ENCODE measurements around the gene CYP1A1. TPM values are rescaled to one million over a fixed set of nuclear protein-coding genes. Genes with fewer than 3 reads are reported as not detected.
A peak's percentile ranks its signal among the peaks of the same experiment; 100 is the strongest.

The CYP1A1 gene, protein sequence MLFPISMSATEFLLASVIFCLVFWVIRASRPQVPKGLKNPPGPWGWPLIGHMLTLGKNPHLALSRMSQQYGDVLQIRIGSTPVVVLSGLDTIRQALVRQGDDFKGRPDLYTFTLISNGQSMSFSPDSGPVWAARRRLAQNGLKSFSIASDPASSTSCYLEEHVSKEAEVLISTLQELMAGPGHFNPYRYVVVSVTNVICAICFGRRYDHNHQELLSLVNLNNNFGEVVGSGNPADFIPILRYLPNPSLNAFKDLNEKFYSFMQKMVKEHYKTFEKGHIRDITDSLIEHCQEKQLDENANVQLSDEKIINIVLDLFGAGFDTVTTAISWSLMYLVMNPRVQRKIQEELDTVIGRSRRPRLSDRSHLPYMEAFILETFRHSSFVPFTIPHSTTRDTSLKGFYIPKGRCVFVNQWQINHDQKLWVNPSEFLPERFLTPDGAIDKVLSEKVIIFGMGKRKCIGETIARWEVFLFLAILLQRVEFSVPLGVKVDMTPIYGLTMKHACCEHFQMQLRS
- total RNA-seq, result 1 to 10 TPM in 2 of 8 experiments, under 1 TPM in 5, not detected in 1; 0.21 to 3.8 (median 0.73) TPM

DNA sequence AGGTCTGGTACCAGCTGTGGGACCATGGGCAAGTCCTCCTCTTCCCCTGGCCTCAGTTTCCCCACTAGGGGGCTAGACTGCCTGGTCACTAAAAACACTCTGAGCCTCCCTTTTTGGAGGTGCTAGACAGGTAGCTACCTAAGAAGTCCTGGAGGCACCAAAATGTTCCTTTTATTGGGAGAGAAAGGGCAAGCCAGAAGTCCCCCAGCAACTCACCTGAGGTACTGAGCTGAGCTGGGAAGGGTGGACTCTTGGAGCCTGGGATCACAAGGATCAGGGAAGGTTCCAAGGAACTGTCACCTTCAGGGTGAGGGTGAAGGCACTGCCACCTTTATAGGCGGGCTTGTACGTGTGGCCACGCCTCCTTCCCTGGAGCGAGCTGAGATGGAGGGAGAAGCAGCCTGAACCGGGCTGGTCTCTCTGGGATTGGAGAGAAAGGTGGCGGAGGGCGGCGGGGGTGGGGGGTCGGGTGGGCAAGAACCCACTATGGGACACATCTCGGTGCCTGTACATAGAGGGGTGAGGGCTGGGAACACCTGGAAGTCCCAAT lies at the start of gene CYP1A1:
Gene CYP1A1, minus strand, starts transcription at position 304 of the 550 bp plus-strand sequence. CDS start 2,431 bp downstream, outside the sequence.
- peak within 1 kb of the TSS; percentile 33 to 46 (median 36) for H3K4me3 ChIP-seq
- ATAC-seq (replicated peaks in 6 of 8), result peak; percentile 37 to 66 (median 50)
- H3K27ac ChIP-seq, result peak within 1 kb of the TSS; percentile 40 to 80
- in situ Hi-C loops (cut with MboI; ENCODE audit: low pct_unique_long_range_greater_than_20kb in 2 of 9, low sequenced_read_pairs in 9 of 9, unreplicated experiment in 9 of 9), result no loop called here
- 40% methylated on average over 1 of the region's 10 CpGs; no CpG with 5 or more reads in 9 of the 10 experiments for WGBS, 10 experiments
- H3K4me1 ChIP-seq (replicated peaks in 1 of 2), result peaks cover 0 to 4% of the 10 kb centered on the region in 2 donors

DNA sequence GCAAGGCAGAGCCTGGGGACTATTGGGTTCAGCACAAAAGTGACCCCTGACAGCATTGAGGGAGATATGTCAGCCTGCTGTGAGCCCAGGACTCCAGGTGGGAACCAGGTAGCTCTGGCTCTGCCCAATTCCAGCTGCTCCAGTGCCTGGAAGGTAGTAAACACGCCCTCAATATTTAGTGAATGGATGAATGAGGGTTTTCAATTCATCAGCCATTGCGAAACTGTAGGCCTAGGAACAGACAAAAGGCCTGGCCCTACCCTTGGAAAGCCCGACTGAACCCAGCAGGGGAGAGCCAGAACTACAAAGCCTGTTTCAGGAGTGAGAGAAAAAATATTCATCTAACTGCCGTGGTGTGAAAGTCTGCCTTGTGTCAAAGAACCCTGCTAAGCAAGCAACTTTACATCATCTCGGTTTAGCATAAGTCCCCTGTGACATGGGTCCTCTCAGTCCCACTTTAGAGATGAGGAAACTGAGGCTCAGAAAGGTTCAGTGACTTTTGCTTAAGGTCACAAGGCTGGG lies 48.5 kb upstream of the CYP1A1 start:
- peaks cover 28 to 32% of the 10 kb centered on the region in 2 donors for H3K4me1 ChIP-seq (replicated peaks in 1 of 2)
- no peak overlapping the region for H3K4me3 ChIP-seq
- in situ Hi-C loops (cut with MboI; ENCODE audit: low pct_unique_long_range_greater_than_20kb in 2 of 9, low sequenced_read_pairs in 9 of 9, unreplicated experiment in 9 of 9), result loop anchor here in 5 of 9 experiments (10.0 to 25.0 kb wide), 5 partner anchors 136 to 386 kb away; partner anchors contain the start of genes COX5A (in 1 of the 5) and RPP25 (in 1 of the 5)
- 17 to 57% (median 39%) methylated on average over 1 to 5 of the region's 5 CpGs; no CpG with 5 or more reads in 1 of the 10 experiments for WGBS, 10 experiments
- no peak overlapping the region for H3K27ac ChIP-seq
- ATAC-seq (replicated peaks in 6 of 8), result peak in 2 of 8 experiments; percentile 1 to 3

DNA sequence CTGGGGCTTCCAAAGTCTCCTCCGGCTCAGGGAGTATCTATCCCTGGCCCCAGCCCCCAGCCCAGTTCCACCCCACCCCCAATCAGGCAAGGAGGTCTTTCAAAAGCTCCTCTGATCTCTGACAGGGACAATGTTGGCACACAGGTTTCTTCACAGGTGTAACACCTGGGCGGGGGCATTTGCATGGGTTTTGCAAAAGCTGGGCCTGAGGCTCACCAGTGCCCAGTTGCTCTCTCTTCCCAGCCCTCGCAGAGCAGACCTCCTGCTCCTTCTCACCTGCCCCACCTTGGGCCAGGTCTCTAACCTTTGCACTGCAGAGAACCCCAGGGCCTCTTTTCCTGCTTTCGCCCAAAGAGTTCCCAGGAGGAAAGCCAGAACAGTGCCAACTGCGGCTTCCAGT lies 48.0 kb upstream of the CYP1A1 start:
- H3K4me3 ChIP-seq, result no peak overlapping the region
- in situ Hi-C loops (cut with MboI; ENCODE audit: low pct_unique_long_range_greater_than_20kb in 2 of 9, low sequenced_read_pairs in 9 of 9, unreplicated experiment in 9 of 9), result loop anchor here in 5 of 9 experiments (10.0 to 25.0 kb wide), 5 partner anchors 136 to 386 kb away; partner anchors contain the start of genes COX5A (in 1 of the 5) and RPP25 (in 1 of the 5)
- H3K27ac ChIP-seq, result no peak overlapping the region
- 40 to 83% (median 75%) methylated on average over 1 to 2 of the region's 5 CpGs; no CpG with 5 or more reads in 5 of the 10 experiments for WGBS, 10 experiments
- H3K4me1 ChIP-seq (replicated peaks in 1 of 2), result peaks cover 30 to 32% of the 10 kb centered on the region in 2 donors
- no peak for ATAC-seq (replicated peaks in 6 of 8)

DNA sequence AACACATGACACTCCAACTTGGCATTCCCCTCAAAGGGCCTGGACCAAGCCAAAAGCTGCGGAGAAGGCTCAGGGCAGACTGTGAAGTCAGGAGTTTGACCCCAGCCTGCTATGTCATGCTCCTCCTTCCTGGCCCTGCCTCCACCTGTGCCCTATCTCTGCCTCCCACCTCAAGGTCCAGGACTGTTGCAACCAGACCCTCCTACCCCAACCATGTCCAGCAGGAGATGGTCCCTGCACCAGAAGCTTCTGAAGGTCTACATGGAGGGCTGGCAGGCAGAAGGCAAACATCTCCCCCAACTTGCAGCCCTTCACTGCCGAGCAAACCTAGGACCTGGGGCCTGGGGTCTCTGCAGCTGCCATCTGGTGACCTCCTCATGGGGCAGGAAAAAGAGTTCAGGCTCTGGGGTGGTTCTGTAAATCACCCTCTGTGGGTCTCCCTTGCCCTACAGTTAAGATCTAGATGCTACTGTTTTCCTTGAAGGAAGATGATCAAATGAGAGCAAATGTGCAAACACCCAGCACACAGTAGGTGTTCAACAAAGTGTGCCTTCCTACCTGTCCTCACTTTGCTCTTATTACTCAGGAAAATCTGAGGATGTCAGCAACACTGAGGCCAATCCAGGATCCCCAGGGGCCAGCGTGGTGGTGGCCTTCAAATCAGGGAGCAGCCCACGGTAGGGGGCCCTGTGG lies 45.0 kb upstream of the CYP1A1 start:
- Histone ChIP-seq H3K4me1 (replicated peaks in 1 of 2) (peaks cover 15 to 17% of the 10 kb centered on the region in 2 donors), H3K27ac (no peak overlapping the region), H3K4me3 (no peak overlapping the region)
- in situ Hi-C loops (cut with MboI; ENCODE audit: low pct_unique_long_range_greater_than_20kb in 2 of 9, low sequenced_read_pairs in 9 of 9, unreplicated experiment in 9 of 9), result loop anchor here in 5 of 9 experiments (10.0 to 25.0 kb wide), 5 partner anchors 133 to 383 kb away; partner anchors contain the start of genes COX5A (in 1 of the 5) and RPP25 (in 1 of the 5)
- 20 to 86% (median 57%) methylated on average over 1 to 2 of the region's 4 CpGs; no CpG with 5 or more reads in 5 of the 10 experiments for WGBS, 10 experiments
- ATAC-seq (replicated peaks in 6 of 8), result no peak

DNA sequence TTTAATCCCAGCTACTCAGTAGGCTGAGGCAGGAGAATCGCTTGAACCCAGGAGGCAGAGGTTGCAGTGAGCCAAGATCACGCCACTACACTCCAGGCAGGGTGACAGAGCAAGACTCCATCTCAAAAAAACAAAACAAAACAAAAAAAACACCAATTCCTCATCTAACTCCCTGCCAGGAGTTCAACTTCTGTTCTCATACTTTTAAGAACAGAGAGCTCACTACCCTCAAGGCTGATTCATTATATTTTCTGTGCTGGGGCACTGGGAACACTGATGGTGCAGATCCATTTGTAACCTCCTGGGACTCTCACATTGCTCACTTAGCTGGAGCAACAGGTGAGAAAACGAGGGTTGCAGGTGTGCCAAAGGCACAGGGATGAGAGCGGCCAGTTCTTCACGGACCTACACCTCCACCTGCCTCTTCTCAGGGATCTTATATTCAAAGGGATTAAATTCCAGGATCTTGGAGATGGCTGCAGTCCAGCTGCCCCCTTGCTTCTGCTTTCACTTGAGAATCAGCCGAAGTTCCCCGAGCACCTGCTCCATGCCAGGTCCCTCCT lies 44.2 kb upstream of the CYP1A1 start:
- no peak overlapping the region for H3K27ac ChIP-seq
- in situ Hi-C loops (cut with MboI; ENCODE audit: low pct_unique_long_range_greater_than_20kb in 2 of 9, low sequenced_read_pairs in 9 of 9, unreplicated experiment in 9 of 9), result loop anchor here in 8 of 9 experiments (10.0 to 25.0 kb wide), 7 partner anchors 125 to 382 kb away; partner anchors contain the start of genes COX5A (in 1 of the 8) and RPP25 (in 1 of the 8)
- no peak for ATAC-seq (replicated peaks in 6 of 8)
- peaks cover 15 to 17% of the 10 kb centered on the region in 2 donors for H3K4me1 ChIP-seq (replicated peaks in 1 of 2)
- no peak overlapping the region for H3K4me3 ChIP-seq
- WGBS, 10 experiments, result 22 to 100% (median 48%) methylated on average over 1 to 6 of the region's 7 CpGs; no CpG with 5 or more reads in 3 of the 10 experiments

DNA sequence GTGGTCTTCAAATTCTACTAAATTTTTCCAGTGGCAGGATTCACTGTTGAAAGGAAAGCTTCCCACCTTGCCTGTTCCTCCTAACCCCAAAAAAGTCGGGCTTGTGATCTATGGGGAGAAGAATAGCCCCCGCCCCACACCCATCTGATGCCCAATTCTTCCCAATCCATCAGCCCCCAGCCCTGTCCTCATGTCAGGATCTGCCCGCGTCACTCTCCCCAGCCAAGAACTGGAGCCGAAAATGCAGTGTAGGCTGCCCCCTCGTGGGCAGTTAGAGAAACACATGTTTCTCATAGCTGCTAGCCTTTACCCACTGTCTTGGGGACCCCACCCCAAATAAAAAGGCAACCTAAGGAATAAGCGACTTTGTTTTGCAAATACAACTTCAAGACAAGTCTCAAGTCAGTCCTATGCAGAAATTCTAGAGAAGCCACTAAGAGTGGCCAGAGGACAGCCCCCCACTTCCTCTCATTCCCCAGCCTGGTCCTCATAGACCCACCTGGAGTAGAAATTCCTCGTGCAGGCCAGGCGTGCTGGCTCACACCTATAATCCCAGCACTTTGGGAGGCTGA lies 43.5 kb upstream of the CYP1A1 start:
- WGBS, 10 experiments, result 0 to 11% (median 4%) methylated on average over 1 to 7 of the region's 9 CpGs; no CpG with 5 or more reads in 4 of the 10 experiments
- H3K4me1 ChIP-seq (replicated peaks in 1 of 2), result peaks cover 15 to 17% of the 10 kb centered on the region in 2 donors
- in situ Hi-C loops (cut with MboI; ENCODE audit: low pct_unique_long_range_greater_than_20kb in 2 of 9, low sequenced_read_pairs in 9 of 9, unreplicated experiment in 9 of 9), result loop anchor here in 7 of 9 experiments (10.0 to 25.0 kb wide), 5 partner anchors 124 to 382 kb away; partner anchors contain the start of gene COX5A (in 1 of the 7)
- peak; percentile 20 to 61 (median 48) for ATAC-seq (replicated peaks in 6 of 8)
- no peak overlapping the region for H3K27ac ChIP-seq
- no peak overlapping the region for H3K4me3 ChIP-seq

DNA sequence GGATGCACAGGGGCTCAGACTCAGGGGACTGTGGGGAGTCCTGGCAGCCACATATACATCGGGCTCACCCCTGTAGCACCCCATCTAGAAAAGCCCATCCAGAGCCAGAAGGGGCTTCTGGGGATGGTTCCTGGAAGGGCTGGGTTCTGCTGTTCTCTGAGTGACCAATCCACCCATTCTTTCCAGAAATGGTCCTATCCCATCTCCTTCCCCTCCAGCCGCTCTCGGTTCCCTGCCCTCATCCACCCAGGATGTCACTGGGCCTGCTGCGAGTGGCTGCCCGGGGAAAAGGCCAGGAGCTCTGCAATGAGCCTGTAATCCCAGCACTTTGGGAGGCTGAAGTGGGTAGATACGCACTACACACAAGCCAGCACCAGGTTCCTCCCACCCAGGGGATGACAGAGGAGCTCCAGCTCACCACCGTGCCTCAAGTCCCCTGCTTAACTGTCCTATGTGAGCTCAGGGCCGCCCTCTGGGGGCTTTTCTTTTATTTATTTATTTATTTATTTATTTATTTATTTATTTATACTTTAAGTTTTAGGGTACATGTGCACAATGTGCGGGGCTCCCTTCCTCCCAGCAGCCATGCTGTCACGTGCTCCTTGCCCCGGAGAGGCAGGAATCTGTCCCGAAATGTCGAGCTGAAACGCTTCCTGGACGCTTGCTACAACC lies 42.9 kb upstream of the CYP1A1 start:
- in situ Hi-C loops (cut with MboI; ENCODE audit: low pct_unique_long_range_greater_than_20kb in 2 of 9, low sequenced_read_pairs in 9 of 9, unreplicated experiment in 9 of 9), result loop anchor here in 7 of 9 experiments (10.0 to 25.0 kb wide), 5 partner anchors 123 to 381 kb away; partner anchors contain the start of gene COX5A (in 1 of the 7)
- 0 to 46% (median 12%) methylated on average over 2 to 11 of the region's 15 CpGs; no CpG with 5 or more reads in 5 of the 10 experiments for WGBS, 10 experiments
- ATAC-seq (replicated peaks in 6 of 8), result peak in 5 of 8 experiments; percentile 1 to 7 (median 4)

DNA sequence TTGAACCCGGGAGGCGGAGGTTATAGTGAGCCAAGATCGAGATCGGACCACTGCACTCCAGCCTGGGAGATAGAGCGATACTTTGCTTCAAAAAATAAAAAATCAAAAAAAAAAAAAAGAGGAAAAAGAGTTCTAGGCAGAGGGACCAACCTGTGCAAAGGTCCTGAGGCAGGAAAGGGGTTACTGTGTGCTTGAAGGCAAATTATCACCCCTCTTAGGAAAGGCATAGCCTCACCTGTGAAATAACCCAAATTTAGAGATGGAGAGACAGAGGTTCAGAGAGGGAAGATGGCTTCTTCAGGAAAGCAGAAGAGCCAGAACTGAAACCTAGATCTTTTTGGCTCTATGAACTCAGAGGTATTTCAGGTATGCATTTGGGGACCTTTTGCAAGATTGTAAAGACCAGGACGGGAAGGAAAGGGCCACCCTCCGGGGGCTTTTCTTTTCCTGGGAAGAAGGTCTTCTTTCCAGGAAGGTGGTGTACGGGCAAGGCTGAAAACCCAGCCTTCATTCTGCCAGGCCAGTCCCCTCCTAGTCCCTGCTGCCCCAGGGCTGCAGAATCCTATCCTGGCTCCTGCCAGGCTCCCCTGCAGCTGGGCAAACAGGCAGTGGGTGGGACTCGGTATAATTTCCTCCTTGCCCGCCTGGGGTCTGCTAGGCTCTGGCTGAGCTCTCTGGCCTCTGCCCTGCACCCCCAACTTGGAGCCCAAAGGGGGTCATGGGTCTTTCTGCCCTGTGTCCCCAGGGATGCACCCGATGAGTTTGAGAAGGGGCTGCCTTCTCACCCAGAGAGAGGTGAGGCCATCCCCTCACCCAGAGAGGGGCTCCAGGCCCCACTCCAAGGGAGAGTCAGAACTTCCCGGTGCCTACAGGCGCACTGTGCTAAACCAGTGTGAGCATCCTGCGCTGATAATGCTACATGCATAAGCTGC lies 42.1 kb upstream of the CYP1A1 start:
- Histone ChIP-seq H3K4me3 (no peak overlapping the region), H3K4me1 (replicated peaks in 1 of 2) (peaks cover 9 to 12% of the 10 kb centered on the region in 2 donors), H3K27ac (no peak overlapping the region)
- 32 to 92% (median 87%) methylated on average over 2 to 8 of the region's 14 CpGs; no CpG with 5 or more reads in 1 of the 10 experiments for WGBS, 10 experiments
- in situ Hi-C loops (cut with MboI; ENCODE audit: low pct_unique_long_range_greater_than_20kb in 2 of 9, low sequenced_read_pairs in 9 of 9, unreplicated experiment in 9 of 9), result loop anchor here in 7 of 9 experiments (10.0 to 25.0 kb wide), 5 partner anchors 123 to 380 kb away; partner anchors contain the start of gene COX5A (in 1 of the 7)
- no peak for ATAC-seq (replicated peaks in 6 of 8)

More for the DNA sequence above, 42.9 kb upstream of the CYP1A1 start:
- no peak overlapping the region for H3K27ac ChIP-seq
- peaks cover 11 to 12% of the 10 kb centered on the region in 2 donors for H3K4me1 ChIP-seq (replicated peaks in 1 of 2)
- H3K4me3 ChIP-seq, result no peak overlapping the region

DNA sequence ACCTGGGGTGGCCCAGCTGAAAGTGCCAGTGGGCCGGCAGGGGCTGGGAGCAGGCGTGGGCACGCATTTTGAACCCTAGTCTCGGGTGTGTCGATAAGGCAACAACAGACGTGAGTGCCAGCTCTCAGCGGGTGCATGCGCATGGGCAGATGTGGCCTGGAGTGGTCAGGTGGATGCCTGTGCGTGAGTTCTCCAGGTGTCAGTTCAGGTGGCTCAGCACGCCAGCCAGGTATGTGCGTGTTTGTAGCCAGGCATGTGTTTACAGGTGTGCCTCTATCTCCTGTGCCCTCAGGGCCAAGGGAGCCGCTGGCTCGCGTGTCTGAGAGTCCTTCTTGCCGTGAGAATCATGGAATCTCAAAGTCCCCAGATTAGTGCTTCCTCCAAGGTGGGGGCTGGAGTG lies 38.1 kb upstream of the CYP1A1 start:
- ATAC-seq (replicated peaks in 6 of 8), result peak in 1 of 8 experiments; percentile 10
- in situ Hi-C loops (cut with MboI; ENCODE audit: low pct_unique_long_range_greater_than_20kb in 2 of 9, low sequenced_read_pairs in 9 of 9, unreplicated experiment in 9 of 9), result loop anchor here in 7 of 9 experiments (10.0 to 25.0 kb wide), 5 partner anchors 119 to 376 kb away; partner anchors contain the start of gene COX5A (in 1 of the 7)

DNA sequence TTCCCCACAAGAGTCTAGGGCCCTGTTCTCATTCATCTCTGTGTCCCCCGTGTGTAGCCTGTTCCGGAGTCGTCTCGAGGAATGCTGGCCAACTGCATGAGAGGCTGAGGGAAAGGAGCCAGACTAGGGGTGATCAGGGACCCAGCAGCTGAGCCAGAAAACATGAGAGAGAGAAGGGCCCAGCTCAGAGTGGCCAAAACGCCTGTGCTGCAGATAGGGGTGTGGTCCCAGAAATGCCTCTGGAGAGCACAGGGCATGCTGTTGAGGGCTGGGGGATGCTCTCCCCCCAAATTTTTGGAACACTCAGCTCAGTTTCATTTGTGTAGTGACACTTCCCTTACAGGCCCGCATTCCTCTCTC lies 37.4 kb upstream of the CYP1A1 start:
- H3K4me3 ChIP-seq, result no peak overlapping the region
- in situ Hi-C loops (cut with MboI; ENCODE audit: low pct_unique_long_range_greater_than_20kb in 2 of 9, low sequenced_read_pairs in 9 of 9, unreplicated experiment in 9 of 9), result loop anchor here in 7 of 9 experiments (10.0 to 25.0 kb wide), 5 partner anchors 118 to 375 kb away; partner anchors contain the start of gene COX5A (in 1 of the 7)
- H3K27ac ChIP-seq, result no peak overlapping the region
- WGBS, 10 experiments, result 57 to 80% (median 70%) methylated on average over 1 to 2 of the region's 6 CpGs; no CpG with 5 or more reads in 5 of the 10 experiments
- peak in 1 of 8 experiments; percentile 8 for ATAC-seq (replicated peaks in 6 of 8)
- H3K4me1 ChIP-seq (replicated peaks in 1 of 2), result no peaks in the 10 kb centered on the region

More for the DNA sequence above, 38.1 kb upstream of the CYP1A1 start:
- Histone ChIP-seq H3K27ac (no peak overlapping the region), H3K4me1 (replicated peaks in 1 of 2) (no peaks in the 10 kb centered on the region), H3K4me3 (no peak overlapping the region)
- WGBS, 10 experiments, result 96% methylated on average over 4 of the region's 15 CpGs; no CpG with 5 or more reads in 9 of the 10 experiments

Data from motor neuron (in vitro differentiated cells).